Chondrocyte (in vitro differentiated cells): ENCODE measurements around the gene ERGIC1. TPM values are rescaled to one million over a fixed set of nuclear protein-coding genes. Genes with fewer than 3 reads are reported as not detected.

ENCODE experiments used
- DNase-seq: peaks from one replicate; pipeline ENCODE4 v3.0.0; 2021; ENCODE audit warnings: mixed read lengths, low spot score
- H3K27ac Mint-ChIP-seq: one replicate; pipeline ENCODE4 v1.8.0; 2021; ENCODE audit warnings: mild to moderate bottlenecking, moderate library complexity, mixed read lengths; ENCODE audit not compliant: unreplicated experiment
- H3K27me3 Mint-ChIP-seq: 2 replicates; pipeline ENCODE4 v1.8.0; 2021; ENCODE audit warnings: low read depth, mixed read lengths
- H3K36me3 Mint-ChIP-seq: 2 replicates; pipeline ENCODE4 v1.8.0; 2021; ENCODE audit warnings: low read depth, mixed read lengths
- H3K4me1 Mint-ChIP-seq: 2 replicates; pipeline ENCODE4 v1.8.0; 2021; ENCODE audit warnings: low read depth, mild to moderate bottlenecking, mixed read lengths
- H3K4me3 Mint-ChIP-seq: one replicate; pipeline ENCODE4 v1.8.0; 2021; ENCODE audit warnings: mild to moderate bottlenecking, moderate library complexity, mixed read lengths; ENCODE audit not compliant: unreplicated experiment
- H3K9me3 Mint-ChIP-seq: 2 replicates; pipeline ENCODE4 v1.8.0; 2021; ENCODE audit warnings: low read depth, mixed read lengths
- CTCF ChIP-seq: fragments of 200-600 bp; sonication (generic); IDR thresholded peaks from 2 replicates; pipeline ENCODE4 v1.5.0; 2021; ENCODE audit warnings: antibody characterized with exemption, mild to moderate bottlenecking, moderate library complexity
- total RNA-seq: library from RNA; stranded (reverse); gene quantifications from 3 replicates; pipeline ENCODE4 v1.2.1, GENCODE V29; 2021

ERGIC1 gene
- total RNA-seq, 1 donor from 2014 or later = 141 TPM

GRCh38 chr5:172839669-172840431 lies 5.8 kb downstream of the ERGIC1 start:
- DNase-seq = no peak

GRCh38 chr5:172840432-172841154 lies 6.5 kb downstream of the ERGIC1 start:
- H3K4me1 Mint-ChIP-seq = peaks cover 44% of the 10 kb centered on the region
- H3K27ac Mint-ChIP-seq = peak overlapping the region; percentile 47
- no peaks in the 10 kb centered on the region for H3K9me3 Mint-ChIP-seq
- no peak for TF ChIP-seq CTCF
- no peak overlapping the region for H3K4me3 Mint-ChIP-seq
- no peaks in the 10 kb centered on the region for H3K27me3 Mint-ChIP-seq
- DNase-seq = no peak
- H3K36me3 Mint-ChIP-seq = peaks cover 3% of the 10 kb centered on the region

More at GRCh38 chr5:172839669-172840431, 5.8 kb downstream of the ERGIC1 start:
- Mint-ChIP-seq H3K4me1 (peaks cover 48% of the 10 kb centered on the region), H3K27me3 (no peaks in the 10 kb centered on the region), H3K27ac (peak overlapping the region; percentile 47), H3K36me3 (peaks cover 3% of the 10 kb centered on the region), H3K4me3 (no peak overlapping the region), H3K9me3 (no peaks in the 10 kb centered on the region)
- no peak for TF ChIP-seq CTCF

GRCh38 chr5:172841256-172841655 lies 7.2 kb downstream of the ERGIC1 start:
- Mint-ChIP-seq H3K9me3 (no peaks in the 10 kb centered on the region), H3K36me3 (peaks cover 3% of the 10 kb centered on the region), H3K27ac (no peak overlapping the region), H3K27me3 (no peaks in the 10 kb centered on the region), H3K4me1 (peaks cover 37% of the 10 kb centered on the region), H3K4me3 (no peak overlapping the region)
- DNase-seq = no peak
- TF ChIP-seq CTCF = no peak

GRCh38 chr5:172843825-172844576 lies 9.9 kb downstream of the ERGIC1 start:
- Mint-ChIP-seq H3K4me3 (no peak overlapping the region), H3K27me3 (no peaks in the 10 kb centered on the region), H3K36me3 (peaks cover 3% of the 10 kb centered on the region), H3K4me1 (peaks cover 31% of the 10 kb centered on the region), H3K27ac (no peak overlapping the region), H3K9me3 (no peaks in the 10 kb centered on the region)
- no peak for DNase-seq
- no peak for TF ChIP-seq CTCF

GRCh38 chr5:172844577-172844838 lies 10.5 kb downstream of the ERGIC1 start:
- Mint-ChIP-seq H3K4me1 (peaks cover 30% of the 10 kb centered on the region), H3K27ac (no peak overlapping the region), H3K36me3 (peaks cover 3% of the 10 kb centered on the region), H3K9me3 (no peaks in the 10 kb centered on the region), H3K27me3 (no peaks in the 10 kb centered on the region), H3K4me3 (no peak overlapping the region)
- no peak for DNase-seq
- TF ChIP-seq CTCF = no peak
